ENCODE results near the gene SRPRB. TPM values are rescaled to one million over a fixed set of nuclear protein-coding genes. Genes with fewer than 3 reads are reported as not detected.
A peak's percentile ranks its signal among the peaks of the same experiment; 100 is the strongest.

Gene SRPRB
- total and polyA plus RNA-seq, 5 donors from 2014 or later, result 23.8 to 57.2 (median 36.4) TPM

- H3K36me3 Mint-ChIP-seq, result peaks cover 13% of the 10 kb centered on the region
- Histone ChIP-seq H3K36me3 (ENCODE audit: control insufficient read depth, insufficient read depth, low read length) (peaks cover 6% of the 10 kb centered on the region), H3K4me1 (ENCODE audit: control insufficient read depth, insufficient read depth, low read length, poor library complexity, severe bottlenecking) (no peaks in the 10 kb centered on the region), H3K27ac (ENCODE audit: insufficient read depth, low read length, poor library complexity, severe bottlenecking) (no peak overlapping the region), H3K27me3 (ENCODE audit: control insufficient read depth, insufficient read depth, low read length) (no peaks in the 10 kb centered on the region), H3K4me3 (ENCODE audit: low read depth, low read length) (no peak overlapping the region), H3K9me3 (ENCODE audit: control insufficient read depth in 2 of 2, low read length in 2 of 2) (no peaks in the 10 kb centered on the region)
- ATAC-seq (ENCODE audit: low read depth in 2 of 2), result no peak
- no peak overlapping the region for H3K27ac Mint-ChIP-seq
- H3K9me3 Mint-ChIP-seq, result no peaks in the 10 kb centered on the region
- H3K4me3 Mint-ChIP-seq, result no peak overlapping the region
- H3K27me3 Mint-ChIP-seq, result no peaks in the 10 kb centered on the region
- H3K4me1 Mint-ChIP-seq, result no peaks in the 10 kb centered on the region
- DNase-seq, result no peak
Observed at GRCh38 chr3:133830071-133830470, 24.5 kb downstream of the SRPRB start.

GRCh38 chr3:133831966-133832801 is 26.6 kb downstream of the SRPRB start:
- H3K9me3 ChIP-seq (ENCODE audit: control insufficient read depth in 2 of 2, low read length in 2 of 2), result no peaks in the 10 kb centered on the region
- no peaks in the 10 kb centered on the region for H3K36me3 Mint-ChIP-seq
- no peak overlapping the region for H3K27ac ChIP-seq (ENCODE audit: insufficient read depth, low read length, poor library complexity, severe bottlenecking)
- H3K27me3 ChIP-seq (ENCODE audit: control insufficient read depth, insufficient read depth, low read length), result no peaks in the 10 kb centered on the region
- no peaks in the 10 kb centered on the region for H3K4me1 Mint-ChIP-seq
- H3K4me3 ChIP-seq (ENCODE audit: low read depth, low read length), result no peak overlapping the region
- H3K27ac Mint-ChIP-seq, result no peak overlapping the region
- H3K27me3 Mint-ChIP-seq, result peaks cover 3% of the 10 kb centered on the region
- ATAC-seq (ENCODE audit: low read depth in 2 of 2) (no peak), DNase-seq (no peak)
- no peak overlapping the region for H3K4me3 Mint-ChIP-seq
- H3K9me3 Mint-ChIP-seq, result peaks cover 0 to 1% (median 0%) of the 10 kb centered on the region in 7 donors
- no peaks in the 10 kb centered on the region for H3K4me1 ChIP-seq (ENCODE audit: control insufficient read depth, insufficient read depth, low read length, poor library complexity, severe bottlenecking)
- no peaks in the 10 kb centered on the region for H3K36me3 ChIP-seq (ENCODE audit: control insufficient read depth, insufficient read depth, low read length)

- Histone ChIP-seq H3K9me3 (ENCODE audit: control insufficient read depth in 2 of 2, low read length in 2 of 2) (no peaks in the 10 kb centered on the region), H3K4me1 (ENCODE audit: control insufficient read depth, insufficient read depth, low read length, poor library complexity, severe bottlenecking) (no peaks in the 10 kb centered on the region), H3K4me3 (ENCODE audit: low read depth, low read length) (no peak overlapping the region), H3K36me3 (ENCODE audit: control insufficient read depth, insufficient read depth, low read length) (no peaks in the 10 kb centered on the region), H3K27ac (ENCODE audit: insufficient read depth, low read length, poor library complexity, severe bottlenecking) (no peak overlapping the region), H3K27me3 (ENCODE audit: control insufficient read depth, insufficient read depth, low read length) (no peaks in the 10 kb centered on the region)
- Mint-ChIP-seq H3K36me3 (no peaks in the 10 kb centered on the region), H3K4me3 (no peak overlapping the region), H3K9me3 (peaks cover 0 to 1% (median 0%) of the 10 kb centered on the region in 7 donors), H3K27me3 (peaks cover 4% of the 10 kb centered on the region), H3K27ac (no peak overlapping the region), H3K4me1 (no peaks in the 10 kb centered on the region)
- ATAC-seq (ENCODE audit: low read depth in 2 of 2) (no peak), DNase-seq (no peak)
Observed at GRCh38 chr3:133832802-133833144, 27.2 kb downstream of the SRPRB start.

- no peak overlapping the region for H3K4me3 Mint-ChIP-seq
- H3K4me1 ChIP-seq (ENCODE audit: control insufficient read depth, insufficient read depth, low read length, poor library complexity, severe bottlenecking), result no peaks in the 10 kb centered on the region
- peak overlapping the region in 1 of 3 donors; percentile 15 for H3K27ac Mint-ChIP-seq
- peaks cover 4% of the 10 kb centered on the region for H3K27me3 Mint-ChIP-seq
- H3K27ac ChIP-seq (ENCODE audit: insufficient read depth, low read length, poor library complexity, severe bottlenecking), result no peak overlapping the region
- H3K9me3 ChIP-seq (ENCODE audit: control insufficient read depth in 2 of 2, low read length in 2 of 2), result no peaks in the 10 kb centered on the region
- H3K27me3 ChIP-seq (ENCODE audit: control insufficient read depth, insufficient read depth, low read length), result no peaks in the 10 kb centered on the region
- no peaks in the 10 kb centered on the region for H3K36me3 ChIP-seq (ENCODE audit: control insufficient read depth, insufficient read depth, low read length)
- no peak overlapping the region for H3K4me3 ChIP-seq (ENCODE audit: low read depth, low read length)
- no peak for DNase-seq
- no peaks in the 10 kb centered on the region for H3K4me1 Mint-ChIP-seq
- no peak for ATAC-seq (ENCODE audit: low read depth in 2 of 2)
- H3K9me3 Mint-ChIP-seq, result peaks cover 0 to 1% (median 0%) of the 10 kb centered on the region in 7 donors
- no peaks in the 10 kb centered on the region for H3K36me3 Mint-ChIP-seq
Observed at GRCh38 chr3:133833267-133833666, 27.7 kb downstream of the SRPRB start.

GRCh38 chr3:133833880-133834620 is 28.4 kb downstream of the SRPRB start:
- H3K36me3 ChIP-seq (ENCODE audit: control insufficient read depth, insufficient read depth, low read length), result no peaks in the 10 kb centered on the region
- H3K4me1 Mint-ChIP-seq, result no peaks in the 10 kb centered on the region
- H3K9me3 ChIP-seq (ENCODE audit: control insufficient read depth in 2 of 2, low read length in 2 of 2), result no peaks in the 10 kb centered on the region
- H3K27me3 Mint-ChIP-seq, result peaks cover 4% of the 10 kb centered on the region
- DNase-seq (no peak), ATAC-seq (ENCODE audit: low read depth in 2 of 2) (no peak)
- no peak overlapping the region for H3K27ac ChIP-seq (ENCODE audit: insufficient read depth, low read length, poor library complexity, severe bottlenecking)
- no peaks in the 10 kb centered on the region for H3K4me1 ChIP-seq (ENCODE audit: control insufficient read depth, insufficient read depth, low read length, poor library complexity, severe bottlenecking)
- H3K27me3 ChIP-seq (ENCODE audit: control insufficient read depth, insufficient read depth, low read length), result no peaks in the 10 kb centered on the region
- H3K27ac Mint-ChIP-seq, result peak overlapping the region in 1 of 3 donors; percentile 15
- H3K4me3 Mint-ChIP-seq, result no peak overlapping the region
- H3K36me3 Mint-ChIP-seq, result no peaks in the 10 kb centered on the region
- peaks cover 0 to 1% (median 0%) of the 10 kb centered on the region in 7 donors for H3K9me3 Mint-ChIP-seq
- H3K4me3 ChIP-seq (ENCODE audit: low read depth, low read length), result no peak overlapping the region

GRCh38 chr3:133834621-133835417 is 29.2 kb downstream of the SRPRB start:
- Histone ChIP-seq H3K4me1 (ENCODE audit: control insufficient read depth, insufficient read depth, low read length, poor library complexity, severe bottlenecking) (no peaks in the 10 kb centered on the region), H3K9me3 (ENCODE audit: control insufficient read depth in 2 of 2, low read length in 2 of 2) (no peaks in the 10 kb centered on the region), H3K27me3 (ENCODE audit: control insufficient read depth, insufficient read depth, low read length) (no peaks in the 10 kb centered on the region), H3K27ac (ENCODE audit: insufficient read depth, low read length, poor library complexity, severe bottlenecking) (no peak overlapping the region), H3K4me3 (ENCODE audit: low read depth, low read length) (no peak overlapping the region), H3K36me3 (ENCODE audit: control insufficient read depth, insufficient read depth, low read length) (no peaks in the 10 kb centered on the region)
- DNase-seq (no peak), ATAC-seq (ENCODE audit: low read depth in 2 of 2) (no peak)
- no peak overlapping the region for H3K27ac Mint-ChIP-seq
- H3K4me3 Mint-ChIP-seq, result no peak overlapping the region
- H3K27me3 Mint-ChIP-seq, result peaks cover 4% of the 10 kb centered on the region
- no peaks in the 10 kb centered on the region for H3K4me1 Mint-ChIP-seq
- H3K9me3 Mint-ChIP-seq, result peaks cover 0 to 1% (median 0%) of the 10 kb centered on the region in 7 donors
- H3K36me3 Mint-ChIP-seq, result no peaks in the 10 kb centered on the region

- no peaks in the 10 kb centered on the region for H3K9me3 ChIP-seq (ENCODE audit: control insufficient read depth in 2 of 2, low read length in 2 of 2)
- no peaks in the 10 kb centered on the region for H3K4me1 ChIP-seq (ENCODE audit: control insufficient read depth, insufficient read depth, low read length, poor library complexity, severe bottlenecking)
- H3K36me3 ChIP-seq (ENCODE audit: control insufficient read depth, insufficient read depth, low read length), result no peaks in the 10 kb centered on the region
- DNase-seq (no peak), ATAC-seq (ENCODE audit: low read depth in 2 of 2) (no peak)
- no peak overlapping the region for H3K4me3 ChIP-seq (ENCODE audit: low read depth, low read length)
- no peaks in the 10 kb centered on the region for H3K36me3 Mint-ChIP-seq
- no peak overlapping the region for H3K4me3 Mint-ChIP-seq
- no peaks in the 10 kb centered on the region for H3K4me1 Mint-ChIP-seq
- no peaks in the 10 kb centered on the region for H3K27me3 ChIP-seq (ENCODE audit: control insufficient read depth, insufficient read depth, low read length)
- peaks cover 4% of the 10 kb centered on the region for H3K27me3 Mint-ChIP-seq
- peaks cover 0 to 1% (median 0%) of the 10 kb centered on the region in 7 donors for H3K9me3 Mint-ChIP-seq
- H3K27ac ChIP-seq (ENCODE audit: insufficient read depth, low read length, poor library complexity, severe bottlenecking), result no peak overlapping the region
- no peak overlapping the region for H3K27ac Mint-ChIP-seq
Observed at GRCh38 chr3:133835418-133835743, 29.8 kb downstream of the SRPRB start.

Measured in CD4-positive, CD25-positive, alpha-beta regulatory T cell (primary cell).